ENCODE data around the gene ABR. TPM values are rescaled to one million over a fixed set of nuclear protein-coding genes. Genes with fewer than 3 reads are reported as not detected.
A peak's percentile ranks its signal among the peaks of the same experiment; 100 is the strongest.

Gene ABR
- total and polyA plus RNA-seq, 2 of the 8 experiments (the other 6 are each of a cell fraction or from before 2014, with no cell fraction given) = 44.8 to 47.2 TPM

GRCh38 chr17:954431-955164 is 225.2 kb downstream of the ABR start:
- no peak overlapping the region for H3K56ac ChIP-seq (replicated peaks; ENCODE audit: insufficient read length, low read depth, low read length)
- no peak overlapping the region for H3K4ac ChIP-seq (replicated peaks; ENCODE audit: insufficient read length, low read depth, low read length)
- no peak overlapping the region for H2BK12ac ChIP-seq (ENCODE audit: low read depth, low read length)
- no peak overlapping the region for H3K14ac ChIP-seq (ENCODE audit: insufficient read length)
- no peak for TF ChIP-seq TAF7 (optimal IDR thresholded peaks at IDR 0.05; ENCODE audit: borderline replicate concordance, low read depth, low read length)
- TF ChIP-seq USF2 (IDR thresholded peaks at IDR 0.05; ENCODE audit: low read length) = no peak
- TF ChIP-seq RNF2 (IDR thresholded peaks at IDR 0.05; ENCODE audit: borderline replicate concordance, low read depth, low read length, missing control alignments, poor library complexity, severe bottlenecking) = no peak
- no peak for TF ChIP-seq EGR1 (IDR thresholded peaks at IDR 0.05; ENCODE audit: borderline replicate concordance, low read depth, low read length)
- no peak for TF ChIP-seq RAD21 (IDR thresholded peaks at IDR 0.05 in 1 of 2, conservative IDR thresholded peaks at IDR 0.05 in 1 of 2; ENCODE audit: low read depth in 2 of 2, low read length in 2 of 2)
- TF ChIP-seq POLR2A (IDR thresholded peaks at IDR 0.05; ENCODE audit: control extremely low read depth in 1 of 2, low read depth in 2 of 2, low read length in 2 of 2) = no peak
- no peak for TF ChIP-seq KDM1A (IDR thresholded peaks at IDR 0.05; ENCODE audit: borderline replicate concordance, low read length)
- H3K4me3 ChIP-seq (ENCODE audit: extremely low read depth in 1 of 4, insufficient read depth in 2 of 4, low read depth in 3 of 4, low read length in 4 of 4) = no peak overlapping the region
- no peaks in the 10 kb centered on the region for H3K27me3 ChIP-seq (replicated peaks in 1 of 4; ENCODE audit: control insufficient read depth in 3 of 4, extremely low read depth in 1 of 4, insufficient read depth in 3 of 4, low read length in 3 of 4)
- H2BK5ac ChIP-seq (ENCODE audit: low read depth, low read length) = no peak overlapping the region; the same call in 1 of the 2 replicates
- no peak overlapping the region for H4K8ac ChIP-seq (ENCODE audit: extremely low read depth, insufficient read depth, low read length)
- WGBS, 2 experiments (ENCODE audit: extremely low coverage in 1 of 2, insufficient coverage in 1 of 2, insufficient read length in 1 of 2, insufficient replicate concordance in 2 of 2, low coverage in 1 of 2, low lambda C conversion rate in 2 of 2, missing lambda C conversion rate in 1 of 2) = 83% methylated on average over 19 of the region's 23 CpGs; no CpG with 5 or more reads in 1 of the 2 experiments
- no peak overlapping the region for H4K5ac ChIP-seq (ENCODE audit: insufficient read length, low read depth, low read length)
- no peaks in the 10 kb centered on the region for H3K36me3 ChIP-seq (ENCODE audit: control insufficient read depth in 2 of 4, insufficient read depth in 4 of 4, low read length in 3 of 4)
- DNase-seq (ENCODE audit: low read depth in 1 of 2, low spot score in 2 of 2) (no peak), FAIRE-seq (no peak)
- peaks cover 10 to 20% (median 15%) of the 10 kb centered on the region in 4 experiments for H3K4me1 ChIP-seq (replicated peaks in 1 of 4; ENCODE audit: control insufficient read depth in 3 of 4, insufficient read depth in 4 of 4, low read length in 3 of 4)
- no peak overlapping the region for H3K27ac ChIP-seq (ENCODE audit: low read depth, low read length)
- H3K18ac ChIP-seq (ENCODE audit: extremely low read depth, low read length) = no peak overlapping the region; the same call in 1 of the 2 replicates
- ChIA-PET POLR2A (ENCODE audit: partially characterized antibody) (no interaction called here), CTCF (ENCODE audit: partially characterized antibody) (interaction anchor here (0.6 kb wide), 1 partner anchor 74 kb away, joined by 3 read pairs; no protein-coding TSS in a partner anchor)
- no peak overlapping the region for H3K9ac ChIP-seq (replicated peaks in 1 of 4; ENCODE audit: extremely low read depth in 1 of 4, low read depth in 3 of 4, low read length in 3 of 4)
- no peaks in the 10 kb centered on the region; a peak in 1 of 4 replicates for H3K9me3 ChIP-seq (ENCODE audit: insufficient read depth in 2 of 2, low read depth in 1 of 2, low read length in 1 of 2)
- no peak overlapping the region for H2AFZ ChIP-seq (ENCODE audit: low read length)
- H2BK120ac ChIP-seq (replicated peaks; ENCODE audit: low read depth, low read length) = no peak overlapping the region
- H2BK20ac ChIP-seq (ENCODE audit: low read length) = no peak overlapping the region
- no peak overlapping the region for H3K23ac ChIP-seq (ENCODE audit: insufficient read length)
- peaks cover 14% of the 10 kb centered on the region for H3K79me1 ChIP-seq (ENCODE audit: low read depth, low read length)
- H2AK5ac ChIP-seq (ENCODE audit: low read depth, low read length) = peak overlapping the region; percentile 83; the same call in 1 of the 2 replicates
- peaks cover 0 to 57% of the 10 kb centered on the region in 2 experiments; a peak in 3 of 4 replicates for H3K79me2 ChIP-seq (ENCODE audit: control insufficient read depth in 1 of 2, insufficient read depth in 2 of 2, low read length in 2 of 2)
- H2BK15ac ChIP-seq (ENCODE audit: low read length) = no peak overlapping the region
- no peak overlapping the region for H3K4me2 ChIP-seq (ENCODE audit: insufficient read depth in 1 of 2, low read depth in 2 of 2, low read length in 2 of 2)
- no peaks in the 10 kb centered on the region; the same call in 1 of the 2 replicates for H3K23me2 ChIP-seq (ENCODE audit: low read depth, low read length)
- H4K20me1 ChIP-seq (replicated peaks in 1 of 2; ENCODE audit: control insufficient read depth in 1 of 2, insufficient read depth in 2 of 2, low read length in 2 of 2) = peaks cover 4 to 6% of the 10 kb centered on the region in 2 experiments
- no peak overlapping the region for H4K91ac ChIP-seq (replicated peaks; ENCODE audit: insufficient read length, low read length)
